Transverse colon (tissue), 4 donors: Measurements from ENCODE around the gene CDR2. TPM values are rescaled to one million over a fixed set of nuclear protein-coding genes. Genes with fewer than 3 reads are reported as not detected.

Source experiments
- DNase-seq: peaks from one replicate; pipeline ENCODE4 v3.0.0-alpha.2; 2019
- H3K27ac ChIP-seq, 4 donors: fragments of 200-600 bp; sonication (generic); 2 replicates each; pipeline ENCODE4 v1.5.1; 2016 to 2018; ENCODE audit warnings: inconsistent platforms in 4 of 4
- H3K27me3 ChIP-seq: fragments of 200-600 bp; sonication (generic); 2 replicates; pipeline ENCODE4 v1.5.1; 2017; ENCODE audit warnings: inconsistent platforms
- H3K36me3 ChIP-seq, 4 donors: fragments of 200-600 bp; sonication (generic); 2 replicates each; pipeline ENCODE4 v1.5.1; 2017 to 2019; ENCODE audit warnings: inconsistent platforms in 4 of 4
- H3K4me1 ChIP-seq, 4 donors: fragments of 200-600 bp; sonication (generic); 2 replicates each; pipeline ENCODE4 v1.5.1; 2017 to 2020; ENCODE audit warnings: inconsistent platforms in 4 of 4
- H3K4me3 ChIP-seq, 4 donors: fragments of 200-600 bp; sonication (generic); 1 replicate in 1 of 4; 2 replicates in 3 of 4; pipeline versions ENCODE4 v1.5.1 to v1.6.1; 2017 to 2019; ENCODE audit warnings: inconsistent platforms in 4 of 4
- H3K9me3 ChIP-seq, 2 donors: fragments of 200-600 bp; sonication (generic); 2 replicates each; pipeline ENCODE4 v1.5.1; 2017 to 2019; ENCODE audit warnings: inconsistent platforms in 2 of 2
- EP300 ChIP-seq: sonication (generic); formaldehyde crosslinking; IDR thresholded peaks from one replicate; pipeline ENCODE4 v1.6.1; 2017; ENCODE audit warnings: antibody characterized with exemption, low read depth
- POLR2A ChIP-seq: fragments of 450-650 bp; IDR thresholded peaks from one replicate; pipeline ENCODE4 v1.6.1; 2016; ENCODE audit warnings: antibody characterized with exemption, mild to moderate bottlenecking, moderate library complexity
- POLR2AphosphoS5 ChIP-seq, 3 donors: sonication (generic); formaldehyde crosslinking; IDR thresholded peaks; one replicate each; pipeline ENCODE4 v1.6.1; 2016; ENCODE audit warnings: antibody characterized with exemption in 3 of 3
- WGBS, 2 donors: methylation state at CpG; one replicate each; pipeline ENCODE4 v1.1.5; 2018; ENCODE audit warnings: low coverage in 1 of 2; 5-methylcytosine and 5-hydroxymethylcytosine counted together
- in situ Hi-C, 4 donors: fragments of 200-750 bp; cut with MboI; loops; one replicate each; pipeline versions ENCODE4 v1.15.0 to v1.15.1; 2017; ENCODE audit warnings: low sequenced_read_pairs in 3 of 4, low pct_ligation_motif_present in 1 of 4, low pct_unique_long_range_greater_than_20kb in 1 of 4
- intact Hi-C: fragments of 100-400 bp; cut with DNase I; formaldehyde crosslinking; loops from one replicate; pipeline ENCODE4 v1.15.1; 2023; ENCODE audit warnings: low total_unique reads
- total RNA-seq, 4 donors: library from RNA; depleted of rRNA; stranded (reverse); fragments of >200 nt; gene quantifications; one replicate each; pipeline ENCODE4 v1.1.0, GENCODE V29; 2016
- TF ChIP-seq, protein P1 (sequence below), 5 experiments: fragments of 200-600 bp in 3 of 5; fragments of 450-650 bp in 2 of 5; sonication (generic) in 3 of 5; IDR thresholded peaks; 1 replicate in 2 of 5; 2 replicates in 3 of 5; pipeline ENCODE4 v1.5.1; 2016 to 2017; ENCODE audit warnings: antibody characterized with exemption in 5 of 5, inconsistent platforms in 3 of 5, mild to moderate bottlenecking in 2 of 5, moderate library complexity in 1 of 5

Gene CDR2
- total RNA-seq, 4 donors from 2014 or later = 21.7 to 317 (median 24.1) TPM

DNA sequence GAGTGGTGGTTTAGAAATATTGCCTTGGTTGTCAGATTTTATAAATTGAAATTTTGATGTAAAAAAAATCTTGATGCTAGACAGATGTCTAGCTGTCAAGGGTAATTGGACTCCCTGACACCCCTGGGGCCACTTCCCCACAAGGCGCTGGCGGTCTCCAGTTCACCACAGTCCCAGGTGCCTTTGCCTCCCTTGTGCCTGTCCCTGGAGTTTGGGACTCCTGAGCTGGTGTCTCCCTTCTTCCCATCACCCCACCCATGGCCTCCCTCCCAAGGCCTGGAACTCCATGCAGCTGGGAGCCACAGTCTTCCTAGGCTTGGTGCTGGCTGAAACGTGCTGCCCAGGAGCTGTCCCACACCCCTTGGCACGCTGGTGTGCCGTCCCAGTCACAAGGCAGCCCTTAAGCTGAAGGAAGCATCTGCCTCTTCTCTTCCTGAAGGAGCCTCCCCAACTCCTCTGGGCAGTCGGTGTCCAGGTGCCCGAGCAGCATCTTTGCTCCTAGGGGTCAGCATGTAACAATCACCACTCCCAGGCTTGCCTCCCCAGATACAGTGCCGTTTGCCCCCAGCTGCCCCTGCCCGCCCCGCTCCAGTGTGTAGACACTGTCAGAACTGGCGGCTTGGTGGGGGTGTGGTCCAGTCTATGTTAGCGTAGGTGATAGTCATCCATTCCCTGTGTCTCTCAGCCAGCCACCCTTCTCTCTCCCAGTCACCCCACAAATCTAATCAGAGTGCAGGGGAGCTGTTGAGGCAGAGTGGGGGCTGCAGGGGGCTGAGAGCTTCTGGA lies 51.1 kb downstream of the CDR2 start:
- DNase-seq = no peak
- H3K4me3 ChIP-seq = no peak overlapping the region
- H3K4me1 ChIP-seq = peaks cover 0 to 3% (median 0%) of the 10 kb centered on the region in 4 donors
- intact Hi-C loops = no loop called here
- no peaks in the 10 kb centered on the region for H3K27me3 ChIP-seq
- TF ChIP-seq, protein P1, sequence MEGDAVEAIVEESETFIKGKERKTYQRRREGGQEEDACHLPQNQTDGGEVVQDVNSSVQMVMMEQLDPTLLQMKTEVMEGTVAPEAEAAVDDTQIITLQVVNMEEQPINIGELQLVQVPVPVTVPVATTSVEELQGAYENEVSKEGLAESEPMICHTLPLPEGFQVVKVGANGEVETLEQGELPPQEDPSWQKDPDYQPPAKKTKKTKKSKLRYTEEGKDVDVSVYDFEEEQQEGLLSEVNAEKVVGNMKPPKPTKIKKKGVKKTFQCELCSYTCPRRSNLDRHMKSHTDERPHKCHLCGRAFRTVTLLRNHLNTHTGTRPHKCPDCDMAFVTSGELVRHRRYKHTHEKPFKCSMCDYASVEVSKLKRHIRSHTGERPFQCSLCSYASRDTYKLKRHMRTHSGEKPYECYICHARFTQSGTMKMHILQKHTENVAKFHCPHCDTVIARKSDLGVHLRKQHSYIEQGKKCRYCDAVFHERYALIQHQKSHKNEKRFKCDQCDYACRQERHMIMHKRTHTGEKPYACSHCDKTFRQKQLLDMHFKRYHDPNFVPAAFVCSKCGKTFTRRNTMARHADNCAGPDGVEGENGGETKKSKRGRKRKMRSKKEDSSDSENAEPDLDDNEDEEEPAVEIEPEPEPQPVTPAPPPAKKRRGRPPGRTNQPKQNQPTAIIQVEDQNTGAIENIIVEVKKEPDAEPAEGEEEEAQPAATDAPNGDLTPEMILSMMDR (IDR thresholded peaks at IDR 0.05) = no peak
- 91% methylated on average over 12 of the region's 12 CpGs; no CpG with 5 or more reads in 1 of the 2 donors for WGBS, 2 donors
- no peaks in the 10 kb centered on the region for H3K9me3 ChIP-seq
- H3K36me3 ChIP-seq = peaks cover 0 to 43% (median 19%) of the 10 kb centered on the region in 4 donors
- H3K27ac ChIP-seq = no peak overlapping the region
- in situ Hi-C loops = loop anchor here in 3 of 4 donors (10.0 to 25.0 kb wide), 3 partner anchors 89 to 1136 kb away; no protein-coding TSS in a partner anchor

GRCh38 chr16:22322741-22323140 lies 51.7 kb downstream of the CDR2 start:
- no peak for TF ChIP-seq POLR2A
- no peak for TF ChIP-seq POLR2AphosphoS5 (IDR thresholded peaks at IDR 0.05)
- no peak for TF ChIP-seq EP300
- TF ChIP-seq, protein P1 (IDR thresholded peaks at IDR 0.05) = no peak
- no peak overlapping the region for H3K4me3 ChIP-seq
- intact Hi-C loops (no loop called here), in situ Hi-C loops (loop anchor here in 3 of 4 donors (10.0 to 25.0 kb wide), 3 partner anchors 90 to 1135 kb away; no protein-coding TSS in a partner anchor)
- H3K9me3 ChIP-seq = no peaks in the 10 kb centered on the region
- 92% methylated on average over 17 of the region's 17 CpGs; no CpG with 5 or more reads in 1 of the 2 donors for WGBS, 2 donors
- peaks cover 0 to 37% (median 18%) of the 10 kb centered on the region in 4 donors for H3K36me3 ChIP-seq
- H3K27ac ChIP-seq = no peak overlapping the region
- no peak for DNase-seq
- H3K27me3 ChIP-seq = no peaks in the 10 kb centered on the region
- H3K4me1 ChIP-seq = peaks cover 0 to 3% (median 0%) of the 10 kb centered on the region in 4 donors

- H3K9me3 ChIP-seq = no peaks in the 10 kb centered on the region
- DNase-seq = no peak
- H3K27ac ChIP-seq = no peak overlapping the region
- peaks cover 0 to 3% (median 0%) of the 10 kb centered on the region in 4 donors for H3K4me1 ChIP-seq
- no peak overlapping the region for H3K4me3 ChIP-seq
- intact Hi-C loops = no loop called here
- TF ChIP-seq POLR2A (no peak), EP300 (no peak), POLR2AphosphoS5 (IDR thresholded peaks at IDR 0.05) (no peak)
- TF ChIP-seq, protein P1 (IDR thresholded peaks at IDR 0.05) = no peak
- peaks cover 0 to 39% (median 16%) of the 10 kb centered on the region in 4 donors for H3K36me3 ChIP-seq
- in situ Hi-C loops = loop anchor here in 3 of 4 donors (10.0 to 25.0 kb wide), 3 partner anchors 90 to 1135 kb away; no protein-coding TSS in a partner anchor
- no peaks in the 10 kb centered on the region for H3K27me3 ChIP-seq
- WGBS, 2 donors = 98% methylated on average over 11 of the region's 11 CpGs; no CpG with 5 or more reads in 1 of the 2 donors
These were observed 52.4 kb downstream of the CDR2 start for GRCh38 chr16:22322021-22322471.

- H3K27me3 ChIP-seq = no peaks in the 10 kb centered on the region
- H3K27ac ChIP-seq = no peak overlapping the region
- no peaks in the 10 kb centered on the region for H3K9me3 ChIP-seq
- H3K36me3 ChIP-seq = peaks cover 0 to 38% (median 13%) of the 10 kb centered on the region in 4 donors
- intact Hi-C loops (no loop called here), in situ Hi-C loops (loop anchor here in 3 of 4 donors (10.0 to 25.0 kb wide), 3 partner anchors 91 to 1134 kb away; no protein-coding TSS in a partner anchor)
- H3K4me1 ChIP-seq = peaks cover 0 to 3% (median 0%) of the 10 kb centered on the region in 4 donors
- 30 to 49% methylated on average over 2 to 16 of the region's 16 CpGs for WGBS, 2 donors
- no peak overlapping the region for H3K4me3 ChIP-seq
- peak; percentile 76 for DNase-seq
- TF ChIP-seq, protein P1 (IDR thresholded peaks at IDR 0.05) = peak; percentile 90 to 95 (median 92)
- no peak for TF ChIP-seq POLR2A
These were observed 52.9 kb downstream of the CDR2 start for GRCh38 chr16:22321340-22322001.
